ENCODE results near the gene SRGAP1.
"Not testable (repeated sequence)": the region's sequence is repeated elsewhere in the genome, so short reads cannot be mapped to it uniquely, and the experiment has no call there.

Gene SRGAP1

GRCh38 chr12:64092507-64093196 is 248.2 kb downstream of the SRGAP1 start:
- no peak for DNase-seq

GRCh38 chr12:64093689-64094088 is 249.2 kb downstream of the SRGAP1 start:
- DNase-seq = no peak

- no peak for DNase-seq
These were observed 253.0 kb downstream of the SRGAP1 start for GRCh38 chr12:64097366-64098105.

- DNase-seq = no peak
These were observed 254.3 kb downstream of the SRGAP1 start for GRCh38 chr12:64098709-64099354.

GRCh38 chr12:64099397-64099796 is 254.9 kb downstream of the SRGAP1 start:
- no peak for DNase-seq

GRCh38 chr12:64102339-64102738 is 257.8 kb downstream of the SRGAP1 start:
- no peak for DNase-seq

- DNase-seq = no peak
These were observed 259.6 kb downstream of the SRGAP1 start for GRCh38 chr12:64103825-64104740.

GRCh38 chr12:64105026-64105425 is 260.5 kb downstream of the SRGAP1 start:
- no peak for DNase-seq

GRCh38 chr12:64107776-64108175 is 263.3 kb downstream of the SRGAP1 start:
- no peak for DNase-seq

GRCh38 chr12:64109706-64110105 is 265.2 kb downstream of the SRGAP1 start:
- no peak for DNase-seq

GRCh38 chr12:64110864-64111263 is 266.4 kb downstream of the SRGAP1 start:
- DNase-seq = no peak

- no peak for DNase-seq
These were observed 272.5 kb downstream of the SRGAP1 start for GRCh38 chr12:64116969-64117368.

GRCh38 chr12:64120568-64120967 is 276.1 kb downstream of the SRGAP1 start:
- DNase-seq = no peak

- not testable (repeated sequence) for DNase-seq
These were observed 276.6 kb downstream of the SRGAP1 start for GRCh38 chr12:64121086-64121485.

GRCh38 chr12:64122154-64122553 is 277.7 kb downstream of the SRGAP1 start:
- DNase-seq = no peak

- no peak for DNase-seq
These were observed 278.5 kb downstream of the SRGAP1 start for GRCh38 chr12:64122995-64123394.

- DNase-seq = no peak
These were observed 278.9 kb downstream of the SRGAP1 start for GRCh38 chr12:64123448-64123847.

GRCh38 chr12:64124511-64125197 is 280.2 kb downstream of the SRGAP1 start:
- DNase-seq = no peak

GRCh38 chr12:64125913-64126312 is 281.4 kb downstream of the SRGAP1 start:
- DNase-seq = no peak

- no peak for DNase-seq
These were observed 283.3 kb downstream of the SRGAP1 start for GRCh38 chr12:64127811-64128210.

GRCh38 chr12:64128366-64128765 is 283.9 kb downstream of the SRGAP1 start:
- DNase-seq = no peak

- DNase-seq = not testable (repeated sequence)
These were observed 286.0 kb downstream of the SRGAP1 start for GRCh38 chr12:64130476-64130875.

All from activated T-cell treated with anti-CD3 and anti-CD28 coated beads, Interleukin-2, amount 50 U/mL, for 1 hour (primary cell).